ENCODE results near the gene INTS14.

GRCh38 chr15:65650312-65651041, 39.5 kb upstream of the INTS14 start:
- TF ChIP-seq CTCF (IDR thresholded peaks at IDR 0.05; ENCODE audit: low read depth, low read length) (no peak), EZH2phosphoT487 (IDR thresholded peaks at IDR 0.05; ENCODE audit: low read depth) (no peak)
